Epithelial cell of proximal tubule (primary cell): ENCODE measurements around the gene ANXA6. TPM values are rescaled to one million over a fixed set of nuclear protein-coding genes. Genes with fewer than 3 reads are reported as not detected.
A peak's percentile ranks its signal among the peaks of the same experiment; 100 is the strongest.

ENCODE experiments used
- DNase-seq: peaks from one replicate; pipeline ENCODE4 v3.0.0-alpha.2; 2011; ENCODE audit warnings: low read depth
- H3K4me3 ChIP-seq: 2 replicates; pipeline ENCODE4 v1.5.1; 2011; ENCODE audit warnings: low read depth, mild to moderate bottlenecking, low read length
- total RNA-seq: library from RNA; depleted of rRNA; stranded (reverse); fragments of >200 nt; gene quantifications from 2 replicates; pipeline ENCODE4 v1.2.3, GENCODE V29; 2015
- TF ChIP-seq, protein P1 (sequence below): conservative IDR thresholded peaks from 2 replicates; pipeline ENCODE4 v1.5.1; 2012; ENCODE audit warnings: low read depth, mild to moderate bottlenecking, low read length

The ANXA6 gene
- total RNA-seq, 1 donor from 2014 or later, result 83.6 TPM

GRCh38 chr5:151073280-151073679 lies 84.3 kb downstream of the ANXA6 start:
- no peak overlapping the region for H3K4me3 ChIP-seq
- TF ChIP-seq, protein P1, sequence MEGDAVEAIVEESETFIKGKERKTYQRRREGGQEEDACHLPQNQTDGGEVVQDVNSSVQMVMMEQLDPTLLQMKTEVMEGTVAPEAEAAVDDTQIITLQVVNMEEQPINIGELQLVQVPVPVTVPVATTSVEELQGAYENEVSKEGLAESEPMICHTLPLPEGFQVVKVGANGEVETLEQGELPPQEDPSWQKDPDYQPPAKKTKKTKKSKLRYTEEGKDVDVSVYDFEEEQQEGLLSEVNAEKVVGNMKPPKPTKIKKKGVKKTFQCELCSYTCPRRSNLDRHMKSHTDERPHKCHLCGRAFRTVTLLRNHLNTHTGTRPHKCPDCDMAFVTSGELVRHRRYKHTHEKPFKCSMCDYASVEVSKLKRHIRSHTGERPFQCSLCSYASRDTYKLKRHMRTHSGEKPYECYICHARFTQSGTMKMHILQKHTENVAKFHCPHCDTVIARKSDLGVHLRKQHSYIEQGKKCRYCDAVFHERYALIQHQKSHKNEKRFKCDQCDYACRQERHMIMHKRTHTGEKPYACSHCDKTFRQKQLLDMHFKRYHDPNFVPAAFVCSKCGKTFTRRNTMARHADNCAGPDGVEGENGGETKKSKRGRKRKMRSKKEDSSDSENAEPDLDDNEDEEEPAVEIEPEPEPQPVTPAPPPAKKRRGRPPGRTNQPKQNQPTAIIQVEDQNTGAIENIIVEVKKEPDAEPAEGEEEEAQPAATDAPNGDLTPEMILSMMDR, result no peak
- DNase-seq, result no peak

DNA sequence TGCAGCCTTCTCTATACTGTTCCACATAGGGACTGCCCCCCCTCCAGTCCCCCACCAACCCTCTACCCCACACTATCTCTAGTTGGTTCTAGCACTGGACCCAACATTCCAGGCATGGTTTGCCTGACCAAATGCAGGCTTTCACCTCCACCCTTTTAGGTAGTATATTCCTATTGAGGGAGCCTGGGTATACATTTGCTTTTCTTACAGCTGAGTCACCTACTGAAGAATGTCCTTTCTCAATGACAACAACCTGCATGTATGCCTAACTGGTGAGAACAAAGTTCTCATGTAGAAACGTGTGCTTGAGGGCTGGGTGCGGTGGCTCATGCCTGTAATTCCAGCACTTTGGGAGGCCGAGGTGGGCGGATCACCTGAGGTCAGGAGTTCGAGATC lies 85.0 kb downstream of the ANXA6 start:
- TF ChIP-seq, protein P1, result no peak
- H3K4me3 ChIP-seq, result no peak overlapping the region
- DNase-seq, result peak; percentile 81

DNA sequence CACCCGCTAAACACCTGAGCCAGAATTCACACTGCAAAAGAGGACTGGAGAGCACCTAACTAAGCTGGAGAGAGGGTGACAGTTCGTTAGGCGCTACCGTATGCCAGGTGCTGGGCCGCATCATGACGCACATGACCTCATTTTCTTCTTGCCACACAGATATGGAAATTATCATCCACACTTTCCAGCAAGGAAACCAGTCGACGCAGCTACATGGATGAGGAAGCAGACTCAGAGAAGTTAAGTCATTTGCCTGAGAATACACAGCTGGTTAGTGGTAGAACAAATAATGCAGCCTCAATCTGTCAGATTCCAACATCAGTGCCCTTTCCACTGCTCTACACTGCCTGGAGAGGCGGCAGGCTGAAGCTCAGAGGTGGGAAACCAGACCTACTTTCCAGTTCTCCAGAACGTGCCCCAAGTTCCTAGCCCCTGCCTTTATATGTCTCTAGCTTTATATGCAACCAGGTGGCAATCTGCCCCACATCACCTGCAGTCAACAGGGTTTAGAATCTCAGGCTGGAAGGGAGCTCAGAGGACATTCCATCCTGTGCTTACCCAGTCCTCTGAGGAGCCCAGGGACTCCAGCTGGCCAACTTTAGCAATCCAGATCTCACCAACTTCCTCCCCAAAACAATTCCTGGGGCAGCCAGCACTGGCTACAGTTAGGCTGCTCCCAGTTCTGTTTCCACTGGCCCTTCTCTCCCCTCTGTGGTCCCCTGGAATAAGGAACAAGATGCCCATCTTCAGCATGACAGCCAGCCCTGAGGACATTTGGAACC lies 85.5 kb downstream of the ANXA6 start:
- no peak for DNase-seq
- TF ChIP-seq, protein P1, result no peak

DNA sequence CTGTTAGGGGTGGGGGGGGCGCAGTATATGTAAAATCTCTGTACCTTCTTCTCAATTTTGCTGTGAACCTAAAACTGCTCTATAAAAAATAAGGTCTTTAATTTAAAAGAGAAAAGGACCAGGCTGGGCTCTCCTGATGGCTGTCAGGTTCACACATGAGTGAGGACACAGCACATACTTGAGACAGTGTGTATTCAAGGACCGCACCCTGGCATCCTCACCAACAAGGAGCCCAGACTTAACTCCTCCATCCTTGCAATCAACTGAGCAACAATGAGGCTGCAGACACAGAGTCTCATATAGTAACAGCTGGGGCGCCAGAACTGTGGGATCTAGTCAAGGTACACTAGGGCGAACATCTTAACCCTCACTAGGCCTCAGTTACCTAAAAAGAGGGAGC lies 86.6 kb downstream of the ANXA6 start:
- no peak overlapping the region for H3K4me3 ChIP-seq
- TF ChIP-seq, protein P1, result no peak
- no peak for DNase-seq

More for the DNA sequence above, 85.5 kb downstream of the ANXA6 start:
- H3K4me3 ChIP-seq, result no peak overlapping the region

DNA sequence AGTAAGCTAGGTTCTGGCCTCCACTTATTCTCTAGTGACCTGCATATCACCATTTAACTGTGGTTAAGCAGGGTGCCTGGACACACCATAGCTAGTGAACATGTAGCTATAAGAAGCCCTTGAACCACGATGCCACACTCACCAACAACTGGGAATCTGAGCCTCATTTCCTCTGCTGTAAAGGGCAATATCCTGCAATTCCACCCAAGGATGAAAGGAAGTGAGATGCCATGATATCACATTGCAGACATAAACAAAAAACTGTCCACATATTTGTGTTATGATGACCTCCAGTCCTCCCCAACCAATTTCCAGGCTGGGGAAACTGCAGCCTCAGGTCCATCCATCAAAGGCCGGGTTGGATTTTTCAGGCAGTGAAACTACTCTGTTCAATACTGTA lies 87.1 kb downstream of the ANXA6 start:
- DNase-seq, result no peak
- TF ChIP-seq, protein P1, result no peak
- H3K4me3 ChIP-seq, result no peak overlapping the region

DNA sequence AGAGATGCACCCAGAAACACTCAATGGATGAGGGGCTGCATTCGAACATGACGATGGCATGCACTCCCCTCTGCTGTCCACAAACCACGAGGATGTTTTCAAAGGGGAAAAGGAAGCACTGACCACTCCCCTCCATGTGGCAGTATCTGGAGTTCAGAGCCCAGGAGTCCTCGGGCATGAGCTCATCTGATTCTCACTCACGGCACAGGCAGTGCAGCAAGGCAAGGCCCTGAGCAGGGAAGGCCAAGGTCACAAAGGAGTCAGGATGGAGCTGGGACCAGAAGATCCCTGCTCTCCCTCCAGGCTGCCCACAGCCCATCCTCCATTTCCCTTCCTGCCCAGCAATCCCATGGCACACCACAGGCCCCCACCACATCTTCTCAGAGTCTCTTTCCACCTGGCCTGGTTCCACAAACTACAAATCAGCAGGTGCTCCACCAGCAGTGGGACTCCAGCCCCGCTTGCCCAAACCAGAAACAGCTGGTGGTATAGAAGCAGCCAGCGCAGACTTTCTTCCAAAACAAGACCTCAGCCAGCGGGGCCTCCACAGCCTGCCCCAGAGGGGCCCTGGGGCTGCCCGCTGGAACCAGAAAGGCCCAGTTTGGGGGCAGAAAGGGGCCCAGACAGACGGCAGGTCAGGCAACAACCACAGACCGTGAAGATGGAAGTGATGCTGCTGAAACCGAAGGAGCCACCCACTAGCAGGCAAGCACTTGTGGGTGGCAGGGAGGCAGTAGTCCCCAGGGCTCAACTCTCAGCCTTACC lies 89.0 kb downstream of the ANXA6 start:
- TF ChIP-seq, protein P1, result no peak
- H3K4me3 ChIP-seq, result no peak overlapping the region
- no peak for DNase-seq
